Right ventricle myocardium superior (tissue), 1 donor: Measurements from ENCODE around the gene ABHD17A. TPM values are rescaled to one million over a fixed set of nuclear protein-coding genes. Genes with fewer than 3 reads are reported as not detected.

Experiments used
- ATAC-seq: fragments of 200-7000 bp; cut with Tn5 transposase; one replicate; pipeline ENCODE4 v1.9.1; 2020; ENCODE audit warnings: mild to moderate bottlenecking; ENCODE audit not compliant: poor library complexity
- DNase-seq: peaks from one replicate; pipeline ENCODE4 v3.0.0-alpha.2; 2020
- intact Hi-C: fragments of 100-400 bp; cut with DNase I; formaldehyde crosslinking; loops from one replicate; pipeline ENCODE4 v1.11.2; 2022
- total RNA-seq: library from RNA; stranded (reverse); fragmentation: NEBNext Ultra II Directional; extraction: Animal tissue kit (Norgen Biotek cat#: 25700); gene quantifications from one replicate; pipeline ENCODE4 v1.2.1, GENCODE V29; 2021
- donor health status: DM: no; HTN: yes; CAD: no; lungs with severe emphysema.

The ABHD17A gene
- total RNA-seq, 1 donor from 2014 or later: 55.7 TPM

DNA sequence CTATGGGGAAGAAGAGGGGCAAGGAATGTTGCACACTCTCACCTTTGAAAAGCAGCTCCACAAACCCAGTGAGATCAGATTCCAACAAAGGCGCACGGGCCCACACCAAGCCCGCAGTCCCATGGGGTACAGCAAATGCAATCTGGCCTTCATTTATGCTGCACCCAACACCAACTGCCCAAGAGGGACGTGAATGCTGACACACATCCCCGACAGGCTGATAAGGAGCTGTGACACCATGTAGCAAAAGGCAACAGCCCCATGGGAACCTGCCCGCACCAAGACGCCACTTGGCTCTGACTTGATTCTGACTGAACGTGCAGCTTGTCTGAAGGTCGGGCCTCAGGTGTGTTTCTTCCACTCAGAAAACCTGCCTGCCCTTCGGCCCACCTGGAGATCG lies 54.3 kb downstream of the ABHD17A start:
- no peak for DNase-seq
- no peak for ATAC-seq
- intact Hi-C loops: no loop called here

DNA sequence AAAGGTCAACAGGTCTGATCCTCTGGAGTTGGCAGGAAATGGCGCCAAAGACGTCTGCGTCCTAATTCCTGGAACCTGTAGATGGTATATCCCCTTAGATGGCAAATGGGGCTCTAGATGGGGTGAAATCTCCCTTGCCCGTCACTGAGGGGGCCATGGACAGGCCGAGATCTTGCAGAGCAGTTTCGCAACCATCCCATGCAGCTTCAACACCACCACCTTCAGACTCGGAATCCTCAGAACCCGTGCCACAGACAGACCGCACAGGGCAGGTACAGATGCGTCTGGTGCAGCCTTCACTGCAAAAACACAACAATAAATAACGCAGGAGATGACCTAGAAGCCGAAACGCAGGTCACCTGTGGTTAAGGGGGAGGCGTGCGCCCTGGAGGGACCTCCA lies 54.7 kb downstream of the ABHD17A start:
- DNase-seq: no peak
- no peak for ATAC-seq
- intact Hi-C loops: no loop called here

DNA sequence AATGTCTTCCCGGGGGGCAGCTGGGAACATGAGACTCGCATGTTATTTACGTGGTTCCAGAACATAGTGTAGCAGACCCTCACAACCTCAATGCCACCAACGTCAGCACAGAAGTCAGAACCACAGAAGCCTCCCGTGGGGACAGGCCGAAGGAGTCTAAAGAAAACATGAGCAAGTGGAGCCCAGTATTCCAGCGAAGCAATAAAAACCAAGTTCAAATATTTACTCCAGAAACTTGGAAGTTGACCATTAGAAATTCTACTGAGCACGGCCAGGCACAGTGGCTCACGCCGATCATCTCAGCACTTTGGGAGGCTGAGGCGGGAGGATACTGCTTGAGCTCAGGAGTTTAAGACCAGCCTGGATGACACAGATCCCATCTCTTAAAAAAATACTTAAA lies 55.3 kb downstream of the ABHD17A start:
- no peak for DNase-seq
- intact Hi-C loops: loop anchor here (10.0 kb wide), 1 partner anchor 155 kb away; no protein-coding TSS in a partner anchor
- no peak for ATAC-seq

DNA sequence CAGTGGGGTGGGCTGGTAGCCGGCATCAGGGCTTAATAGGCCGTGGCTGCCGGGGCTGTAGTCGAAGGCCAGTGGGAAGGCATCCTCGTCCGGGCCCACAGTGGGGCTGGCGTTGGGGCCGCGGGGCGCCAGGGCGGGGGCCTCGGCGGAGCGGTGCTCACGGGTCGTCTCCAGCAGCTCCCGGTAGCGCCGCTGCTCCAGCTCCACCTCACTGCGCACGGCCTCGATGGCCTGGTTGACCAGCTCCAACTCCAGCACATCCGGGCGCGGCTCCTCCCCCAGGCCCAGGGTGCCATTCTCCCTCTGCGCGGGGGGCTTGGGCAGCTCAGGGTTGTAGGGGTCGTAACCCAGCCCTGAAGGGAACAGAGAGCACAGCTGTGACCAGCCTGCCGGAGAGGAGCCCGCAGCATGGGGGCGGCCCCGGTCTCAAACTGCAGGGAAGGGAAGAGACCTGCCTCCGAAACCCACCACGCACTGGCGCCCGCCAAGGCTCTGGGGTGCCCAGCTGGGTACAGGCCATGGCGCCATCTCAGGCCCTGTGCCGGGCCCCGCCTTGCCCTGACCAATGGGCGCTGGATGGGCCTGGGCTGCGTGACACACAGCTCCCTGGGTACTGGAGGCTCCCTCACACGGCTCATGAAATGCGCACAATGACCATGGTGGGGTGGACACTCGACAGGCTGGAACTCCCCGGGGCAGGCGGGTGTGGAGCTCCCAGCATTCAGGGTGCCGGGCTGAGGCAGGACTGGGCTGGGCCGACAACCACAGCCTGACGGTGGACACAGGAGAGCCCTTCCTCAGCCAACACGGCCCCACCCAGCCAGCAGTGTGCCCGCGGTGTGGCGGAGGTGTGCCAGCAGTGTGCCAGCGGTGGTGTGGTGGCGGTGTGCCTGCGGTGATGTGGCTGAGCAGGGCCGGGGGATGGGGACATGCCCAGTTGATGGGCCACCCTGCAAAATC lies 56.7 kb downstream of the ABHD17A start:
- DNase-seq (no peak), ATAC-seq (no peak)
- intact Hi-C loops: loop anchor here (10.0 kb wide), 1 partner anchor 154 kb away; no protein-coding TSS in a partner anchor

DNA sequence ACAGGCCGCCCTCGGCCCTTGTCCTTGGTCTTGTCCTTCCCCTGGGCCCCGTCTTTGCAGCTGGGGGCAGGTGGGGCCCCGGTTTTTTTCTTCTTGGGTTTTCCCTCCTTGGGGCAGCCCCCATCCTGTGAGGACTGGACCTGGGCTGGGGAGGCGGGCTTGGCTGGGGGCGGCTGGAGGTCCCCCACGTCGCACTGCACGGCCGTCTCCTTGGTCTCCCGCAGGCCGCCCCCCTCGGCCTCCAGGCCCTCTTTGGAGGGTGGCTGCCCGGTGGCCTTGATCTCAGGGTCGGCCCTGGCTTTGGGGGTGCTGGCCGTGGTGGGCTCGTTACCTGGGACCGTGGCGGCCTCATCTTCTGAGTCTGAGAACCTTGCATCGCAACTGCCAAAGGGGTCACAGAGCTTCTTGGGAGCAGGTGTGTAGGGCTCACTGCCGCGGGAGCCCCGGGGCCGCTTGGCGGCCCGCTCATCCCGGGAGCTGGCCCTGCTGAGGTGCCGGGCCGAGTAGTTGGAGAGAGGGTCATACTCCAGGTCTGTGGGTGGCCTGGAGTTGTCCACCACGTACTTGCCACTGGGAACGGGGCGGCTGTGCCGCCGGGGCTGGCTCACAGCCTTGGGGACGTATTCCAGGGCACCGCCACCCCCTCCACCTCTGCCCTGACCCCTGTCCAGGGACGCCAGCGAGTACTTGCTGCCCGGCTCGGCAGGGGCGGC lies 57.6 kb downstream of the ABHD17A start:
- intact Hi-C loops: loop anchor here (10.0 kb wide), 1 partner anchor 153 kb away; no protein-coding TSS in a partner anchor
- ATAC-seq: no peak

More for the DNA sequence above, 57.6 kb downstream of the ABHD17A start:
- no peak for DNase-seq

Other genes with a start within 250 kb of the ABHD17A start
- gene TCF3, start 232.9 kb downstream of the ABHD17A start, total RNA-seq: 20.0 TPM
- gene ONECUT3, start 132.0 kb downstream of the ABHD17A start, total RNA-seq: not detected
- gene ATP8B3, start 73.2 kb downstream of the ABHD17A start, total RNA-seq: 0.46 TPM
- 13.6 TPM for gene REXO1, start 37.0 kb downstream of the ABHD17A start, total RNA-seq
- 6.2 TPM for gene KLF16, start 21.9 kb downstream of the ABHD17A start, total RNA-seq
- 2.1 TPM for gene ADAT3, start 19.9 kb upstream of the ABHD17A start, total RNA-seq
- 16.2 TPM for gene SCAMP4, start 19.9 kb upstream of the ABHD17A start, total RNA-seq
- 24.3 TPM for gene CSNK1G2, start 55.7 kb upstream of the ABHD17A start, total RNA-seq
- gene BTBD2, start 130.2 kb upstream of the ABHD17A start, total RNA-seq: 56.3 TPM
- 238 TPM for gene MKNK2, start 165.7 kb upstream of the ABHD17A start, total RNA-seq
- gene MOB3A, start 210.8 kb upstream of the ABHD17A start, total RNA-seq: 15.6 TPM
- 1.7 TPM for gene IZUMO4, start 211.4 kb upstream of the ABHD17A start, total RNA-seq